Stimulated activated CD4-positive, alpha-beta T cell treated with anti-CD3 and anti-CD28 coated beads, Interleukin-12 subunit alpha, Interleukin-12 subunit beta, amount 100 ng/mL, for 48 hours (primary cell): ENCODE results near the gene EFS.
"Not testable (repeated sequence)": the region's sequence is repeated elsewhere in the genome, so short reads cannot be mapped to it uniquely, and the experiment has no call there.

Source experiments
- DNase-seq, 3 donors: peaks; one replicate each; pipeline ENCODE4 v3.0.0-alpha.2; 2020; ENCODE audit warnings: low read depth in 2 of 3, low spot score in 1 of 3

Gene EFS, protein sequence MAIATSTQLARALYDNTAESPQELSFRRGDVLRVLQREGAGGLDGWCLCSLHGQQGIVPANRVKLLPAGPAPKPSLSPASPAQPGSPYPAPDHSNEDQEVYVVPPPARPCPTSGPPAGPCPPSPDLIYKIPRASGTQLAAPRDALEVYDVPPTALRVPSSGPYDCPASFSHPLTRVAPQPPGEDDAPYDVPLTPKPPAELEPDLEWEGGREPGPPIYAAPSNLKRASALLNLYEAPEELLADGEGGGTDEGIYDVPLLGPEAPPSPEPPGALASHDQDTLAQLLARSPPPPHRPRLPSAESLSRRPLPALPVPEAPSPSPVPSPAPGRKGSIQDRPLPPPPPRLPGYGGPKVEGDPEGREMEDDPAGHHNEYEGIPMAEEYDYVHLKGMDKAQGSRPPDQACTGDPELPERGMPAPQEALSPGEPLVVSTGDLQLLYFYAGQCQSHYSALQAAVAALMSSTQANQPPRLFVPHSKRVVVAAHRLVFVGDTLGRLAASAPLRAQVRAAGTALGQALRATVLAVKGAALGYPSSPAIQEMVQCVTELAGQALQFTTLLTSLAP

DNA sequence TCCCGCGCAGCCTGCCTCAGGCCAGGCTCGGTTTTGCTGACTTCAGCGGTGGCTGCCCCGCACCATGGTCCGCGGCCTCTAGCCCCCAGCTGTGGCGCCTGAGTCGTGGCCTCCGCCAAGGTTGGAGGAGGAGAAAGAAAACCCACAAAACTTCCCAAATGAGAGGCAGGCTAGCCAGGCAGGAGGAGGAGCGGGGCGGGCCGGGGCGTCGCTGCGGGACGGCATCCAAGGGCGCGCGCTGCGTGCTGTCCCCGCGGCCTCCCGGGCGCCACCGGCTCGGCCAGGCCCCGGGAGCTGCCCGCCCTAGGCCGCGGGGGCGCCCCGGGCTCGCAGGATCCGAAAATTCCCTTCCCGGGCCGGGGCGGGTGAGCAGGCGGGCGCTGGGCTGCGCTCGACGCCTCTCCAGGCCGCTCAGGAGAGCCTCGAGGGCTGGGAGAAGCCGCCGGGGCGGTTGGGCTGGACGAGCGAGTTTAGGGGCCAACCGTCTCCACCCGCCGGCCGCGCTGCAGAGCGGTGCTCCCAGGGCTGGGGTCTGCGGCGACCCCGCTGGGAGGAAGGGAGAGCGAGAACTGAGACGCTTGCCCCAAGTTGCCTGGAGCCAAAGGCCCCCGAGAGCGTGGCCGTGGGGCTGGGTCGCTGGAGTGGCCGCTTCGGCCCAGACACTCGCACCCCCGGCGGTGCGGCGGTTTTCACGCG is at the start of gene EFS:
EFS (minus strand) TSS at position 137 of the 696 bp plus-strand sequence. CDS start 147 bp downstream, outside the sequence.
- DNase-seq, result no peak

DNA sequence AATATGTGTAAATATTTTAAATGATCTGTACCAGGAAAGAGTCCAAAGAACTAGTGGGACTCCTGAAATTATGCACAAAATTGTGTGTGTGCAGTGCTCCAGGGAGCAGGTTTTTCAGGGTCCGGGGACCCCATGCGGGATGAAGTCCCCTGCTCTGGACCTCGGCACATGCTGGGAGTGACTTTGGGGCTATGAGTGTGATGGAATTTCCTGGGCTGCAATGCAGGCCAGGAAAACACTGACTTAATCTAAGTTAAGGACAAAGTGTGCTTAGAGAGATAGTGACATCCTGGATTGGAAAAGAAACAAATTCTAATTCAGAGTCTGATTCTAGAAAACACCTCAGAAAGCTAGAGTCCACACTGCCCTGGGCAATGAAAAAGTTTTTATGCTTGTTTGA is 49.3 kb upstream of the EFS start:
- DNase-seq, result no peak

DNA sequence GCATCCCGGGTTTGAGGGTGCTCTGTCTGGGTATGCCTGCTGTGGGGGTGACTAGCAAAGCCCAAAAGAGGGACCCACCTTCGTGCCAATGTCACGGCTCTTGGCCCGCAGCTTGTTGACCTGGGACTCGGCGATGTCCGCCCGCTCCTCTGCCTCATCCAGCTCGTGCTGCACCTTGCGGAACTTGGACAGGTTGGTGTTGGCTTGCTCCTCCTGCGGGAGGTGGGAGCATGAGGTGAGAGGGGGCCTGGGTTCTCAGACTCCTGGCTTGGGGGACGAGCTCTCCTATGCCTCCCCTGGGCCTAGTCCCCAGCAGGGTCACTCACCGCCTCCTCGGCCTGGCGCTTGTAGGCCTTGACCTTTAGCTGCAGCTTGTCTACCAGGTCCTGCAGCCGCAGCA is 48.7 kb upstream of the EFS start:
- no peak for DNase-seq

DNA sequence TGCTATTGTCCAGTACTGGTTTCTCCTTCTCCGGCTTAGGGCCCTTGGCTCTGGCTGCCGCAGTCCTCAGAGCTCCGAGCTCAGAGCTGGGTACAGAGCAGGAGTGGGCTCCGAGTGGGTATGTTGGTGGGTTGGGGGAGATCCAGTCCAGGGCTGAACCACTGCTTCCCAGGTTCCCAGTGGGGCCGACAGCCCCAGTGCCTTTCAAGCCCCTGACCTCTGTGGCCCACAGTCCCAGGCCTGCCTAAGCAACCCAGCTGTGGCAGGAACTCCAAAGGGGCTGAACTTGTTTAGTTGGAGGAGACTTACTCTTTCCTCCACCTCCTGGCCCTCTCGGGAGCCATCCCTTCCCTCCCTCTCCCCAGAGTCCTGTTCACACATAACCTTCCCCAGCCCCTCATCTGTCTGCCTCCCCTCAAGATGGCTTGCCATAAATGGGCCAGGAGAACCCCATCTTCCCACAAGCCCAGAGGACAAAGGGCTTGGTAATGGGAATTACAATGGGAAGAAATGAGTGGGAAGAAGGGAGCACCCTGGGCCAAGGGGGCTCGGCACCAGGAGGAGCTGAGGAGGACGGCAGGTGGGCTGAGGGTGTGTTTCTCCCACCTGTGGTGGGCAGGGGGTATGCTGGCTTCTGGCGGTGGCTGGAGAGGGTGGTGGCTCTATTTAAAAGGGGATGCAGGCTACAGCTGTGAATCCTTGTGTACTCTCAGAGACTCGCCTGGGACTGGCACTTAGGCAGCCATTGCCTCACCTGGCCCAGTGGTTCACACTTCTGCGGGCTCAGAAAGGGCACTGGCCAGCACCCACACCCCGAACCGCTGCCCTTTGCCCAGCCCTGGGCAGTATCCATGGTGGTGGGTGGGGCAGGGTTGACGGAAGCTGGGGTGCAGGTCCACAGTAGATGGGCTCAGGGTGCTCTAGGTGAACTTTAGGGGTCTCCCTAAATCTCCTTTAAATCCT is 46.9 kb upstream of the EFS start:
- no peak for DNase-seq

DNA sequence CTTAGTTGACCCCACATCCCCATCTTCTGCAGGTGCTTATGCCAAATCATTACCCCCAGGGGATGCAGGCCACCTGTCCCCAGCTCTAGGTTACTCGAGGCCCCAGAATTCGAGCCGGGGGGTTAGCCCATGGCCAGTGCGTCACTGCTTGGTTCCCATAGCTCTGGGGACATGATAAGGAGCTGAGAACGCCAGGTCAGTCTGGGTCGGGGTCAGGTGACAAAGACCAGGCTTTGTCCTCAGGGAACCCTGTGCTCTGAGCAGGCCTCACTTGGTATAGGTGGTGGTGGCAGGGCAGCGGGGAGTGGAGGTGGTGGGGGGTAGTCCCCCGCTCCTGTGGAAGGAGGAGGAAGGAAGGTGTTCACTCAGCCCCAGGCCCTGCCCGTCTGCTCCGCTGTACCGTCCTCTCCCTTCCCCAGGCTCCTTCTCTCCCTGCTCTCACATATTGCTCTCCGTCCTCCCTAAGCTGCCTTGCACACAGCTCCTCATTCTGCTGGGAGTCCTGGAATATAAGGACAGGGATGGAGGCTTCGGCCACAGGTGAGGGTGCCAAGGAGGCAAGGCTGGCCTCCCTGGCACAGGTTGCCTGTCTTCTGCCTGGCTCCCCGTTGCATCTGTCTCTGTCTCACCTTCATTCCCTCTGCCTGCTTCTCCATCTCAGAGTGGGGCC is 45.1 kb upstream of the EFS start:
- no peak for DNase-seq

DNA sequence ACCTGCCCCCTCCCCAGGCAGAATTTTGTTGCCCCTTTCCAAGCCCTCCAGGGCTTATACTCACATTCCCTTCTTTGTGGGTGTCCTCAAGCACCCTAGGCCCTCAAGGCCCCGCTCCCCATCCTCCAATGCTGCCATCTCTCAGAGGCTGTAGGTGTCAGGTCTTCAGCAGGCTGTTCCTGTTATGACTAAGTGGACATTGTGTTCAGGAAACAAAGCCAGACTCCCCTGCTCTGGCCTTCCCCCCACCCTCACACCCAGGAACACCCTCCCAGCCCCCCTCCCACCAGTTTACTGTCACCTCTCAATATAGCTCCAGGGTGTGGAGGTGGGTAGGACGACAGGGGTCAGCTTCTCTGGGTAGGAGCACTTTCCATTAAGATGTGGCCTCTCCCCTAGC is 44.5 kb upstream of the EFS start:
- no peak for DNase-seq

DNA sequence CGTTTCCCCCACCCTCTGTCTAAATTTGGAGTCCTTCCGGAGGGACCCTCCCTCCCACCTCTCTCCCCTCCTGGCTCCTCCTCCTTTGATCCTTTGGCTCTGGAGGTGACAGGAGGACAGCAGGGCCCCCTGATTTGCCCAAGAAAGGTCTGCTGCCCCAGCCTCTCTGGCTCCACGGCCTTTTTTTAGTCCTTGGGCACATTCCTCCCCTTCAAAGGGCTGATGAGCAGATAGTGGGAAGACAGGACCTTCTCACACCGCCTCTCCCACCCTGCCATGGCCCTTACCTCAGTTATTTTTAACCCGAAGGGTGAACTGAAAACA is 43.3 kb upstream of the EFS start:
- no peak for DNase-seq

DNA sequence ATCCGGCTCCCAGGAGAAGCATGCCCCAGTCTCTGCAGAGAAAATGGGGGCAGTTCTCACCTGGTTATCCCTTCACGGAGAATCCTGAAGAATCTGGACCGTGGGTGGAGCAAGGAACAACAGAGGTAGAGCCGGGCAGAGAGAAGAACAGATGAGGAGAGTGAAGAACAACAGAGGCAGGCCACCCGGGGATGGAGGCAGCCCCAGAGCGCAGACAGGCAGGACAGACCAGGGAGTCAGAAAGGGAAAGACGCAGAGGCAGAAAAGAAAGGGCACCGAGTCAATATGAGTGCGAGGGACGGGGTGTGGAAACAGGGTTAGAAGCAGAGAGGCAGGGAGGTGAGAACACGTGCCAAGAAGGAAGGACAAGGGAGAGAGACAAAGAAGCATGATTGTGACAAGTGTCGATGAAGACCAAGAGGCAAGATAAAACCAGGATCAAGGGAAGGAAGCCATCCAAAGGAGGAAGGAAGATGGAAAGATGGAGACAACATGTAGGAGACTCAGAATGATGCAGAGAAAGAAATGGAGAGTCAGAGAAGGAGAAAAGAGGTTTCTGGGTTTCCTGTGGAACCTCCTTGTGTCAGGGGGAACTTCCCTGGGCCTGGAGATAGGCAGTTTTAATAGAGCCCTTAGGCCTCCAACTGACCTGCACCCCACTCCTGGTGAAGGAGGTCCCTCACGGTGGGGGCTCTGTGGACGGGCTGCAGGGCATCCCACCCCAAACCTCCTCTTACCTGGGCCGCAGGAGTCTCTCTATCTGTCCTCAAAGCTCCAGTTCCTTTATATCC is 42.7 kb upstream of the EFS start, which contains the start of gene MYH6:
MYH6 (minus strand) TSS at position 758 of the 791 bp plus-strand sequence. CDS start 1,050 bp downstream, outside the sequence.
- DNase-seq, result no peak

DNA sequence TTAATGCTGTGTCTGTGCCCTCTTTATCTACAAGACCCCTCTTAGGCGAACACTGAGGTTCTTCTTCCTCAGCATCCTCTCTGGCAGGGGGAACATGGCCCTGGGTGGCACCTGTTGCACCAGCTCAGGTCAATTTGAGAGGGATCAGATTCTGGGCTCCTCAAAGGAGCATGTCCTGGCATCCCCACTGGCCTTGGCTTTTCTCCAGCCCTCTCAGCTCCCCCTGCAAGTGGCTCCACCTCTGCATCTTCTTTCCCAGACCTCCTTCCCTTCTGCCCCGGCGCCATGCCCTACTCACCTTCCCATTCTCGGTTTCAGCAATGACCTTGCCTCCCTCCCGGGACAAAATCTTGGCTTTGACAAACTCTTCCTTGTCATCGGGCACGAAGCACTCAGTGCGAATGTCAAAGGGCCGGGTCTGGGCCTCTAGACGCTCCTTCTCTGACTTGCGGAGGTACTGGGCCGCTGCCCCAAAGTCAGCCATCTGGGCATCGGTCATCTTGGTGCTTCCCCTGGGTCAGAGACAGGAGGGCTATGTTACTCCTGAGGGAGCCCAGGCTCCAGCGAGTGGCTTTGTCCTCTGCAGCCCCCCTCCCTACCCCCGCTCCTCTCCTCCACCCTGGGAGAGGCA is 41.9 kb upstream of the EFS start:
- no peak for DNase-seq

DNA sequence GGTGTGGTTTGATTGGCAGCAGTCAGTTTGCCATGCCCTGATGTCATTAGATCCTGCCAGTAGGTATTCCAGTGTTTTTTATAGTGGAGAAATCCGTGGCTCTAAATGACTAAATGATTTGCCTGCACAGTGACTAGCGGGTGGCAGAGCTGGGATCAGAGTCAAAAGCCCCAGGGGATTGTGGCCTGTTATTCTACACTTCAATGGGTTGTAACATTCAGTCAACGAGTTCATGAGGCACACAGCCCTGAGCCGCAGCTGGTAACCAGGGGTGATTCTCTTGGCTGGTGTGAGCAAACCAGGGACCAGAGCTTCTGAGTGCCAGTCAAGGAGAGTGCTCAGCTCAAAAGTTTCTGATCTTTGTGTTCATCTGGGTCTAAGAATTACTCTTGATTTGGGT is 41.3 kb upstream of the EFS start:
- DNase-seq, result no peak

DNA sequence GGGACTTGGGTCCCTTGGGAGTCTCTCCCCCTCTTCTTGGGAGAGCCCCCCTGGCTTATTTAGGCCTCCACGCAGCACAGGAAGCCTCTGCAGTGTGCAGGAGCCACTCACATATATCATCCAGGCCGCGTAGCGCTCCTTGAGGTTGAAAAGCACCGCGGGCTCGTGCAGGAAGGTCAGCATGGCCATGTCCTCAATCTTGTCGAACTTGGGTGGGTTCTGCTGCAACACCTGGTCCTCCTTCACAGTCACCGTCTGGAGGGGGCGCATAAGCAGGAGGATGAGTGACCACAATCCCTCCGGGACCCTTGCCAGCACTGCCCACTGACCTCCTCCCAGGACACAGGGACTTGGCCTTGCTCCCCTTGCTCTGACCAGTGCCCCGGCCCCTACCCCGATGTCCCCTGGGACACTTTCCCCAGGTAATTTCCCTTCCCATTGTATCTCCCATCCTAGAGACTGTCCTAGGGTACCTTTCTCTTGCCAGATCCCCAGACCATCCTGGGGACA is 40.6 kb upstream of the EFS start:
- no peak for DNase-seq

DNA sequence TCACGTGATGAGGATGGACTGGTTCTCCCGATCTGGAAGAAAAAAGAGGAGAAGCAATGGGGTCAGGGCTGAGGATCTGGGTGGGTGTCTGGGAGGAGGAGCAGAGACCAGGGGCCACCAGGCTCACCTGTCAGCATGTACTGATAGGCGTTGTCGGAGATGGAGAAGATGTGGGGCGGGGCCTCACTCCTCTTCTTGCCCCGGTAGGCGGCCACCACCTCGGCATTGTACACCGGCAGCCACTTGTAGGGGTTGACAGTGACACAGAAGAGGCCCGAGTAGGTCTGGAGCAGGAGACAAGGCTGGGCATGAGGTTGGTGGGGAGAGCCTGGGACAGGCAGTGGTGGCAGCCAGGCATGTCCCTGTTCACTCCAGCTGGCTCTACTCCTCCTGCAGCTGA is 40.1 kb upstream of the EFS start:
- no peak for DNase-seq

DNA sequence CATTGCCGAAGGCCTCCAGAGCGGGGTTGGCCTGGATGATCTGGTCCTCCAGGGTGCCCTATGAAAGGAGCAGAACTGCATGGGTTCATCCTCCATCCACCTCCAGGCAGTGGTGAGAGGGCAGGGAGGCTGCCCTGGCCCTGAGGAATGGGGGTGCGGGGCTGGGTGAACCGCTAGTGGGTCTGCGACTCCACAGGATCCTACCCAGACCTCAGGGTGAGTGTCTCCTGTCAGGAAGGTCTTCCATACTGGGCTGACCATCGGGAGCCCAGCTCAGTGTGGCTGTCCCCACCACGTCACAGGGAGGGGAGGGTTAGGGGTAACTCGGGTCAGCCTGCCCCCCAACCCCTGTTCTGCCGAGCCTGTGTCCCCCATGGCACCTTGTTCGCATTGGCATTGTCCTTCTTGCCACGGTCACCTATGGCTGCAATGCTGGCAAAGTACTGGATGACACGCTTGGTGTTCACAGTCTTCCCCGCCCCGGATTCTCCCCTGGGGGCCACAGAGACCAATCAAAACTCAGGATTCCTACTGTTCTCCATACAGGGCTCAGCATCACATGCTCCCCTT is 39.4 kb upstream of the EFS start:
- DNase-seq, result no peak

DNA sequence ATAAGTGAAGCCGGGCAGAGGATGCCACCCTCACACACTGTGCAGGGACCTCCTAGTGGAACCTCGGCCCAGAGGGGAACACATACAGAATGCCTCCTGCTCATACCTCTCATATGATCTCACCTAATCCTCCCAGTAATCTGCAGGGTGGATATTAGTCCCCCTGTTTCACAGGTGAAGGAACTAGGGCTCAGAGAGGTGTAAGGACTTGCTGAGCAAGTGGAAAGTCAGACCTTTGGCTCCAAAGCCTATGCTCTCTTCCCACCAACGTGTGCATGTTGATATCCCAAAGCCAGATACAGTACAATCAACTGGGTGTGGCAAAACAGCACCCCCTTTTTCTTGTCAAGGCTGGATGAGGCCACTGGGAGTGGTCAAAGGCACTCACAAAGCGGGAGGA is 38.9 kb upstream of the EFS start:
- no peak for DNase-seq

DNA sequence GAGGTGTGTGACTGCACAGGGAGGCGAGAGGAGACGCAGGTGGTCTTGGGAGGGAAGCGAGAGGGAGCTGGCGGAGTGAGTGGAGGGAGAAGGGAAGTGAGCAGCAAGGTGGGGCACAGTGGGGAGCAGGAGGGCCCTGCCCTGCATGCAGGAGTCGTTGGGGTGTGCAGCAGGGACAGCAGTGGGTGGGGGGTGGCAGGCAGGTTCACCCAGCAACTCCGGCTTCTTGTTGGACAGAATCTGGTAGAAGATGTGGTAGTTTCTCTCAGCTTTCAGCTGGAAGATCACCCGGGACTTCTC is 38.1 kb upstream of the EFS start:
- no peak for DNase-seq

DNA sequence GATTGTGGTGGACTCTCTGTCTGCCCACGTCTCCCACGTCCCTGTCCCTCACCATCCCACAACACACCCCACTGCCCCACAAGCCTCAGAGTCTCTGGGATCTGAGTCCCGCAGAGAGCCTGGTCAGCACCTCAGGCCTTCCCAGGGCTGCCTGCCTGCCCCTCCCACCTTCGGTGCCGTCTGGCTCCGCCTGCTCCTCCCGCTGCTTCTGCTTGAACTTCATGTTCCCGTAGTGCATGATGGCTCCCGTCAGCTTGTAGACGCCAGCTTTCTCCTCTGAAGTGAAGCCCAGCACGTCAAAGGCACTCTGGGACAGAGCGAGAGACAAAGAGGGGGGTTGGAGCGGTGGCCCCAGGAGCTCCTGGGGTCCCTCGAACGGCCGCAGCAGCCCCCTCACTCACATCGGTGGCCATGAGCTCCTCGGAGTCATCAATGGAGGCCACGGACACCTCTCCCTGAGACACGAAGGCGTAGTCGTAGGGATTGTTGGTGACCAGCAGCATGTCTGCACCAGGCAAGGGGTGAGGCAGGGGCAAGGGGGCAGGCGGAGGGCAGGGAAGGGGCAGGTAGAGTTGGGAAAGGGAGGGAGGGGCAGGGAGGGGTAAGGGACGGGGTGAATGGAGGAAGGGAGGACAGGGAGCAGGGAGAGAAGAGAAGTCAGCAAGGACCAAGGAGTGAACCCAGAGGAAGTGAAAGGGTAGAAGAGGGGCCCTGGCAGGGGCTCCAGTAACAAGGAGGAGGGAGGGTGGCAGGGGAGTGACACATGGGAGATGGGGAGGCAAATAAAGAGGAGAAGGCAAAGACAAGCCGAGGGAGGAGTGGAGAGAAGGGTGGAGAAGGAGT is 37.5 kb upstream of the EFS start:
- DNase-seq, result no peak

DNA sequence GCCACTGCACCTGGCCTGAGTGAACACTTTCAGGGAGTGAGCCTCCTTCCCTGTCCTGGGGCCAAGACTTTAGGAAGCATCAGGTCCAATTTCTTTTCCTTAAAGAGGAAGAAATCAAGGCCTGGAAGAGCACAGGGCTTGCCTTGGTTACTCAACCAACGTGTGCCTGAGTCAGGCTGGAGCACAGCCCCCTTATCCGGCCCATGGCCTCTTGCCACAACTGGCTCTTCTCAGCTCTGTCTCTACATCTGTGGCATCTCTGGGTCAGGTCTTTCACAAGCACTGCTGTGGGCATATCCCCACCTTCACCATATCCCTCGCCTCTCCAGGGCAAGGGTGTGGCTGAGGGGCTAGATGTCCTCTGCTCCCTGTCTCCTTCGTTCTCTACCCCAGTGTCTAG is 36.3 kb upstream of the EFS start:
- no peak for DNase-seq

DNA sequence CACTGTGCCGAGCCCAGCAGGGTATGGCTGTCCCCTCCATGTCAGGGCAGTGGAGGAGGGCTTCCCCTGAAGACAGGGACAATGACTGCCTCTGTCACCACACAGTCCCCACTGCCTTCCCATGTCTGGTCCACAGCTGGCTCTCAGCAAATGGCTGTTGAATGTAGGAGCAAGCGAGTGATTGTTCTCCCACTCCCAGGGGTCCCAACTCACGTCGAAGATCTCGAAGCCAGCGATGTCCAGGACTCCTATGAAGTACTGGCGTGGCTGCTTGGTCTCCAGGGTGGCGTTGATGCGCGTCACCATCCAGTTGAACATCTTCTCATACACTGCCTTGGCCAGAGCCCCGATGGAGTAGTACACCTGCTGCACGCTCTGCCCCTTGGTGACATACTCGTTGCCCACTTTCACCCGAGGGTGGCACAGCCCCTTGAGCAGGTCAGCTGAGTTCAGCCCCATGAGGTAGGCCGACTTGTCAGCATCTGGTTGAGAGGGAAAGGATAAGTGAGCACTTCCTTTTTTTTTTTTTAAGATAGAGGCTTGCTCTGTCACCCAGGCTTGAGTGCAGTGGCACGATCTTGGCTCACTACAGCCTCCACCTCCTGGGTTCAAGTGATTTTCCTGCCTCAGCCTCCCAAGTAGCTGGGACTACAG is 35.7 kb upstream of the EFS start:
- DNase-seq, result not testable (repeated sequence)
